ENCODE measurements around the gene MACROD2.
A peak's percentile ranks its signal among the peaks of the same experiment; 100 is the strongest.
"Not testable (repeated sequence)": the region's sequence is repeated elsewhere in the genome, so short reads cannot be mapped to it uniquely, and the experiment has no call there.

MACROD2 gene

DNA sequence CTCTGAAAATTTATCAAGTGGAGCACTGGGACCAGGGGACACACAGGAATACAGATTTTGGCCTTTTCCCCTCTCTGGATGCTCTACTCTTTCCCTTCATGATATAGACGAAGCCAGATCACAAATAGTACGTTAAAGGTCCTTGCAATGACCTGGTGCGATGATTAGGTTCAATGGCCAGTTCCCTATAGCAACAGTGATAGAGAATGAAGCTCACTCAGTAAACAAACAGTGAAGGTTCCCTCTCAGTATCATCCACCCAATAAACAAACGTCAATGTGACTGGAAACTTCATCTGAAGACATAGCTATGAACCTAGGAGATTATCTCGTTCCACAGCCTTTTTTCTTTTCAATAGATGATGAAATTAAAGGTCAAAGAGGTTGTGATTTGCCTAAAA is 1981.7 kb downstream of the MACROD2 start:
- Histone ChIP-seq H2AFZ (ENCODE audit: low read depth, low read length, severe bottlenecking) (no peak overlapping the region), H3K27ac (ENCODE audit: low read depth, low read length) (no peak overlapping the region)

DNA sequence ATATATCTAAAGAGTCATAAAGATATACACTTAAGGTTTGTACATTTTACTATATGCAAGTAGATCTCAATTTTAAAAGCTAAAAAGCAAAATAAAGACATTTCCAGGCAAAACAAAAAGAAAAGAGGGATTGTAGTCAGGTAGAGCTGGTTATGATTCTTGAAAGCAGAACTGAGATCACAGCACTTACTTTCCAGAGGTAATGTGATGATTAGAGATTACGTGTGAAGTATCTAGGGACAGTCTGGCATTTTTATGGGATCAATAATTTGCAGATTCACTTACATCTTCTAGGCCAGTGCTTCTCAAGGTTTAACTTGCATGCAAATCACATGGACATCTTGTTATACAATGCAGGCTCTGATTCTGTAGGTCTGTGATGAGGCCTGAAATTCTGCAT is 1982.4 kb downstream of the MACROD2 start:
- TF ChIP-seq, protein P1, sequence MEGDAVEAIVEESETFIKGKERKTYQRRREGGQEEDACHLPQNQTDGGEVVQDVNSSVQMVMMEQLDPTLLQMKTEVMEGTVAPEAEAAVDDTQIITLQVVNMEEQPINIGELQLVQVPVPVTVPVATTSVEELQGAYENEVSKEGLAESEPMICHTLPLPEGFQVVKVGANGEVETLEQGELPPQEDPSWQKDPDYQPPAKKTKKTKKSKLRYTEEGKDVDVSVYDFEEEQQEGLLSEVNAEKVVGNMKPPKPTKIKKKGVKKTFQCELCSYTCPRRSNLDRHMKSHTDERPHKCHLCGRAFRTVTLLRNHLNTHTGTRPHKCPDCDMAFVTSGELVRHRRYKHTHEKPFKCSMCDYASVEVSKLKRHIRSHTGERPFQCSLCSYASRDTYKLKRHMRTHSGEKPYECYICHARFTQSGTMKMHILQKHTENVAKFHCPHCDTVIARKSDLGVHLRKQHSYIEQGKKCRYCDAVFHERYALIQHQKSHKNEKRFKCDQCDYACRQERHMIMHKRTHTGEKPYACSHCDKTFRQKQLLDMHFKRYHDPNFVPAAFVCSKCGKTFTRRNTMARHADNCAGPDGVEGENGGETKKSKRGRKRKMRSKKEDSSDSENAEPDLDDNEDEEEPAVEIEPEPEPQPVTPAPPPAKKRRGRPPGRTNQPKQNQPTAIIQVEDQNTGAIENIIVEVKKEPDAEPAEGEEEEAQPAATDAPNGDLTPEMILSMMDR (IDR thresholded peaks at IDR 0.05; ENCODE audit: insufficient read depth, low read length, poor library complexity, severe bottlenecking) = no peak
- no peak for TF ChIP-seq EZH2phosphoT487 (conservative IDR thresholded peaks at IDR 0.05; ENCODE audit: low read length)
- H3K36me3 ChIP-seq (ENCODE audit: low read length) = no peaks in the 10 kb centered on the region
- no peaks in the 10 kb centered on the region for H3K27me3 ChIP-seq (ENCODE audit: low read length)
- H3F3A ChIP-seq (ENCODE audit: insufficient read depth) = no peaks in the 10 kb centered on the region
- no peaks in the 10 kb centered on the region for H4K20me1 ChIP-seq (ENCODE audit: low read depth, low read length)
- no peak overlapping the region for H3K4me3 ChIP-seq (ENCODE audit: insufficient read depth, low read length, poor library complexity, severe bottlenecking)
- no peaks in the 10 kb centered on the region for H3K9me2 ChIP-seq (replicated peaks; ENCODE audit: insufficient read depth, low read length)
- H3K27ac ChIP-seq (ENCODE audit: low read depth, low read length) = no peak overlapping the region
- H3K9ac ChIP-seq (ENCODE audit: low read length) = no peak overlapping the region
- H3K4me2 ChIP-seq (ENCODE audit: low read depth, low read length, poor library complexity, severe bottlenecking) = no peak overlapping the region
- H3K9me3 ChIP-seq (ENCODE audit: insufficient read depth, low read length) = no peaks in the 10 kb centered on the region
- H2AFZ ChIP-seq (ENCODE audit: low read depth, low read length, severe bottlenecking) = no peak overlapping the region
- no peaks in the 10 kb centered on the region for H3K79me2 ChIP-seq (ENCODE audit: insufficient read depth, low read length)

More for the DNA sequence above, 1981.7 kb downstream of the MACROD2 start:
- Histone ChIP-seq H3K9ac (ENCODE audit: low read length) (no peak overlapping the region), H3K4me3 (ENCODE audit: insufficient read depth, low read length, poor library complexity, severe bottlenecking) (no peak overlapping the region), H3K36me3 (ENCODE audit: low read length) (no peaks in the 10 kb centered on the region), H3K4me2 (ENCODE audit: low read depth, low read length, poor library complexity, severe bottlenecking) (no peak overlapping the region), H3K79me2 (ENCODE audit: insufficient read depth, low read length) (no peaks in the 10 kb centered on the region), H3K9me3 (ENCODE audit: insufficient read depth, low read length) (no peaks in the 10 kb centered on the region), H3K9me2 (replicated peaks; ENCODE audit: insufficient read depth, low read length) (no peaks in the 10 kb centered on the region), H3F3A (ENCODE audit: insufficient read depth) (no peaks in the 10 kb centered on the region), H4K20me1 (ENCODE audit: low read depth, low read length) (no peaks in the 10 kb centered on the region), H3K27me3 (ENCODE audit: low read length) (no peaks in the 10 kb centered on the region)
- TF ChIP-seq EZH2phosphoT487 (conservative IDR thresholded peaks at IDR 0.05; ENCODE audit: low read length) = no peak
- TF ChIP-seq, protein P1 (IDR thresholded peaks at IDR 0.05; ENCODE audit: insufficient read depth, low read length, poor library complexity, severe bottlenecking) = no peak

DNA sequence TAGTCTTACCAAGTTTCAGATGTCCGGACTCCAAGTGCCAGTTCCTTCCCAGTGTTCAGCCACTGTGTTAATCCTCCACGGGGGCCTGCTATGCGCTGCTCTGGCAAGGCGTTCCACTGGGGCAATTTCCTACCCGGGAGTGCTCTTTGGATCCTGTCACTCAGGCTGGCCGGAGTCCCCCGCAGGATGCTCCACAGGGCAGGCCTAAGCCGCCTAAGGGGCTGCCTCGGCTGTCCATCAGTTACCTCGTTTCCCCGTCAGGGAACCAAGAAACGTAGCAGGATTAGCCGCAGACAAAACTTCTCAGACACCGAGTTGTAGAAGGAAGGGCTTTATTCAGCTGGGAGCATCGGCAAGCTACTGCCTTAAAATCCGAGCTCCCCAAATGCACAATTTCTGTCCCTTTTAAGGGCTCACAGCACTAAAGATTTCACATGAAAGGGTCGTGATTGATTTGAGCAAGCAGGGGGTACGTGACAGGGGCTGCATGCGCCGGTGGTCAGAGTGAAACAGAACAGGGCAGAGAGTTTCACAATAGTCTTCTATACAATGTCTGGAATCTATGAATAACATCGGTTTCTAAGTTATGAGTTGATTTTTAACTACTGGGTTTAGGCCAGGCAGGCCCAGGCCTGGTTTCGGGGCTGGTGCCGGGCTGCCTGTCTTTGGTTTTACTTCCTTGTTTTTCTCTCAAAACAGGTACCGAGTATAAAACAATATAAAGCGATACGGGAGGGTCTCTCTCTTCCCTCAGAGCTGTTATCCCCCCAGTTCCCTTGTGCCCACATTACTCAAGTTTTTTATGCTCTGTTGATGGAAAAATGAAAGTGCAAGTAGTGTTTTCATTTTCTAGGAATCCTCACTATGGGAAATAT is 1990.4 kb downstream of the MACROD2 start:
- not testable (repeated sequence) for H3K9ac ChIP-seq (ENCODE audit: low read length); H3K27me3 ChIP-seq (ENCODE audit: low read length); H3K27ac ChIP-seq (ENCODE audit: low read depth, low read length); H3K4me3 ChIP-seq (ENCODE audit: insufficient read depth, low read length, poor library complexity, severe bottlenecking); H3K9me3 ChIP-seq (ENCODE audit: insufficient read depth, low read length); H4K20me1 ChIP-seq (ENCODE audit: low read depth, low read length); H3K36me3 ChIP-seq (ENCODE audit: low read length); H3K9me2 ChIP-seq (replicated peaks; ENCODE audit: insufficient read depth, low read length); H3K79me2 ChIP-seq (ENCODE audit: insufficient read depth, low read length); H3F3A ChIP-seq (ENCODE audit: insufficient read depth)
- Histone ChIP-seq H2AFZ (ENCODE audit: low read depth, low read length, severe bottlenecking) (peak overlapping the region; percentile 54), H3K4me2 (ENCODE audit: low read depth, low read length, poor library complexity, severe bottlenecking) (peak overlapping the region; percentile 38)

DNA sequence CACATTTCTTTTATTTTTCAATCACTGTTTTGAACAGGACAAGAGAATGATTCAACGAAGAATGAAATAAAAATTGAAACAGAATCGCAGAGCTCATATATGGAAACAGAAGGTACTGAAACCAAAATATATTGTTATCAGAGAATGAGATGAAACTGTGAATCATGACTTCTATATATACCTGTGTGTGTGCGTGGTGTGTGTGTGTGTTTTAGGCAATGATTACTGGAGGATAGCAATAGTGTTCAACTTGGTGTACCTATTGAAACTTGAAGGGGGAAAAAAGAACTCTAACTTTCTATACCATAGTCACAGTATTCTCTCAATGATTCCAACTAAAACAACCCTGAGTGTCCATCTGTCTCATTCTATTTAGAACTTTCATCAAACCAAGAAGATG is 1991.4 kb downstream of the MACROD2 start:
- no peaks in the 10 kb centered on the region for H3K79me2 ChIP-seq (ENCODE audit: insufficient read depth, low read length)
- H3K27me3 ChIP-seq (ENCODE audit: low read length) = no peaks in the 10 kb centered on the region
- H2AFZ ChIP-seq (ENCODE audit: low read depth, low read length, severe bottlenecking) = peak overlapping the region; percentile 36
- no peaks in the 10 kb centered on the region for H3K36me3 ChIP-seq (ENCODE audit: low read length)
- no peaks in the 10 kb centered on the region for H3F3A ChIP-seq (ENCODE audit: insufficient read depth)
- H3K9me3 ChIP-seq (ENCODE audit: insufficient read depth, low read length) = no peaks in the 10 kb centered on the region
- no peaks in the 10 kb centered on the region for H4K20me1 ChIP-seq (ENCODE audit: low read depth, low read length)
- no peak overlapping the region for H3K27ac ChIP-seq (ENCODE audit: low read depth, low read length)
- H3K4me2 ChIP-seq (ENCODE audit: low read depth, low read length, poor library complexity, severe bottlenecking) = no peak overlapping the region
- H3K4me3 ChIP-seq (ENCODE audit: insufficient read depth, low read length, poor library complexity, severe bottlenecking) = no peak overlapping the region
- no peak overlapping the region for H3K9ac ChIP-seq (ENCODE audit: low read length)
- TF ChIP-seq, protein P1 (IDR thresholded peaks at IDR 0.05; ENCODE audit: insufficient read depth, low read length, poor library complexity, severe bottlenecking) = no peak
- no peak for TF ChIP-seq EZH2phosphoT487 (conservative IDR thresholded peaks at IDR 0.05; ENCODE audit: low read length)
- H3K9me2 ChIP-seq (replicated peaks; ENCODE audit: insufficient read depth, low read length) = no peaks in the 10 kb centered on the region
